ENCODE data around the gene MOV10. TPM values are rescaled to one million over a fixed set of nuclear protein-coding genes. Genes with fewer than 3 reads are reported as not detected.
"Not testable (repeated sequence)": the region's sequence is repeated elsewhere in the genome, so short reads cannot be mapped to it uniquely, and the experiment has no call there.

MOV10 gene
- total and polyA plus RNA-seq, 5 donors from 2014 or later, result 26.1 to 94.2 (median 29.8) TPM

- Mint-ChIP-seq H3K4me3 (peak overlapping the region in 3 of 4 donors; percentile 34 to 56 (median 38)), H3K9me3 (no peaks in the 10 kb centered on the region), H3K27ac (no peak overlapping the region), H3K36me3 (peaks cover 24% of the 10 kb centered on the region), H3K27me3 (no peaks in the 10 kb centered on the region), H3K4me1 (peaks cover 60 to 89% (median 79%) of the 10 kb centered on the region in 4 donors)
- no peaks in the 10 kb centered on the region for H3K9me3 ChIP-seq (ENCODE audit: control insufficient read depth in 2 of 2, low read length in 2 of 2)
- peaks cover 12% of the 10 kb centered on the region for H3K36me3 ChIP-seq (ENCODE audit: control insufficient read depth, insufficient read depth, low read length)
- DNase-seq, result no peak
- H3K27me3 ChIP-seq (ENCODE audit: control insufficient read depth, insufficient read depth, low read length), result no peaks in the 10 kb centered on the region
- H3K4me1 ChIP-seq (ENCODE audit: control insufficient read depth, insufficient read depth, low read length, poor library complexity, severe bottlenecking), result peaks cover 67% of the 10 kb centered on the region
- peak overlapping the region; percentile 63 for H3K27ac ChIP-seq (ENCODE audit: insufficient read depth, low read length, poor library complexity, severe bottlenecking)
- H3K4me3 ChIP-seq (ENCODE audit: low read depth, low read length), result peak overlapping the region; percentile 72
- ATAC-seq (ENCODE audit: low read depth in 2 of 2), result no peak
These were observed 40.1 kb upstream of the MOV10 start for GRCh38 chr1:112634367-112634766.

DNA sequence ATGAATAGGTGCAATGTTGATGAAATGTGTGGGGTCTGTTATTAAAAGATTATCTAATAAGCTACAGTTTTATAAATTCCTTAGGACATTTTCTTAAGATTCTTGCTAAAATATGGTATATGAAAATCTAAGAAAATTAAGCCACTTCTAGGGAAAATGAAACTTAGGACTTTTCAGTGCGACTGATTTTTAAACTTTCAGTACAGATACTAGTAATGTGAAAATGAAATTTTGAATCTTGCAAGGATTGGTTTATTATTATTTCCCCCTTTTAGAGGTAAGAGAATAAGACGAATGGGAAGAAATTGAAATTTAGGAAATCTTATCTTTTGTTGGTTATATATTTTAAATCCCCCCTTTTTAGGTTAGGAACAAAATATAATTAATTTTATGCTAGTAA, 38.4 kb upstream of the MOV10 start:
- H3K27me3 Mint-ChIP-seq, result no peaks in the 10 kb centered on the region
- peaks cover 51 to 79% (median 68%) of the 10 kb centered on the region in 4 donors for H3K4me1 Mint-ChIP-seq
- no peaks in the 10 kb centered on the region for H3K9me3 Mint-ChIP-seq
- Histone ChIP-seq H3K4me1 (ENCODE audit: control insufficient read depth, insufficient read depth, low read length, poor library complexity, severe bottlenecking) (peaks cover 58% of the 10 kb centered on the region), H3K9me3 (ENCODE audit: control insufficient read depth in 2 of 2, low read length in 2 of 2) (no peaks in the 10 kb centered on the region), H3K27me3 (ENCODE audit: control insufficient read depth, insufficient read depth, low read length) (no peaks in the 10 kb centered on the region), H3K36me3 (ENCODE audit: control insufficient read depth, insufficient read depth, low read length) (peaks cover 4% of the 10 kb centered on the region), H3K4me3 (ENCODE audit: low read depth, low read length) (peak overlapping the region; percentile 58), H3K27ac (ENCODE audit: insufficient read depth, low read length, poor library complexity, severe bottlenecking) (peak overlapping the region; percentile 77)
- H3K36me3 Mint-ChIP-seq, result peaks cover 21% of the 10 kb centered on the region
- H3K27ac Mint-ChIP-seq, result peak overlapping the region; percentile 9 to 86 (median 85)
- DNase-seq (no peak), ATAC-seq (ENCODE audit: low read depth in 2 of 2) (no peak)
- peak overlapping the region in 3 of 4 donors; percentile 61 to 77 (median 71) for H3K4me3 Mint-ChIP-seq

- Mint-ChIP-seq H3K36me3 (peaks cover 21% of the 10 kb centered on the region), H3K27ac (peak overlapping the region; percentile 59 to 85 (median 82)), H3K4me1 (peaks cover 44 to 76% (median 61%) of the 10 kb centered on the region in 4 donors), H3K27me3 (no peaks in the 10 kb centered on the region), H3K4me3 (peak overlapping the region; percentile 27 to 57 (median 54)), H3K9me3 (no peaks in the 10 kb centered on the region)
- peak; percentile 14 to 36 for ATAC-seq (ENCODE audit: low read depth in 2 of 2)
- DNase-seq, result peak in 1 of 3 donors; percentile 23
- peaks cover 7% of the 10 kb centered on the region for H3K36me3 ChIP-seq (ENCODE audit: control insufficient read depth, insufficient read depth, low read length)
- peak overlapping the region; percentile 58 for H3K4me3 ChIP-seq (ENCODE audit: low read depth, low read length)
- no peaks in the 10 kb centered on the region for H3K9me3 ChIP-seq (ENCODE audit: control insufficient read depth in 2 of 2, low read length in 2 of 2)
- H3K27me3 ChIP-seq (ENCODE audit: control insufficient read depth, insufficient read depth, low read length), result no peaks in the 10 kb centered on the region
- H3K4me1 ChIP-seq (ENCODE audit: control insufficient read depth, insufficient read depth, low read length, poor library complexity, severe bottlenecking), result peaks cover 51% of the 10 kb centered on the region
- peak overlapping the region; percentile 77 for H3K27ac ChIP-seq (ENCODE audit: insufficient read depth, low read length, poor library complexity, severe bottlenecking)
These were observed 37.7 kb upstream of the MOV10 start for GRCh38 chr1:112636597-112637253.

- H3K27ac Mint-ChIP-seq, result peak overlapping the region; percentile 29 to 85 (median 82)
- peaks cover 44% of the 10 kb centered on the region for H3K4me1 ChIP-seq (ENCODE audit: control insufficient read depth, insufficient read depth, low read length, poor library complexity, severe bottlenecking)
- H3K4me1 Mint-ChIP-seq, result peaks cover 43 to 74% (median 58%) of the 10 kb centered on the region in 4 donors
- H3K4me3 ChIP-seq (ENCODE audit: low read depth, low read length), result peak overlapping the region; percentile 58
- H3K27me3 ChIP-seq (ENCODE audit: control insufficient read depth, insufficient read depth, low read length), result no peaks in the 10 kb centered on the region
- no peak for ATAC-seq (ENCODE audit: low read depth in 2 of 2)
- H3K4me3 Mint-ChIP-seq, result peak overlapping the region in 3 of 4 donors; percentile 52 to 57 (median 56)
- no peak for DNase-seq
- no peaks in the 10 kb centered on the region for H3K9me3 ChIP-seq (ENCODE audit: control insufficient read depth in 2 of 2, low read length in 2 of 2)
- H3K36me3 Mint-ChIP-seq, result peaks cover 21% of the 10 kb centered on the region
- H3K9me3 Mint-ChIP-seq, result no peaks in the 10 kb centered on the region
- peaks cover 4% of the 10 kb centered on the region for H3K36me3 ChIP-seq (ENCODE audit: control insufficient read depth, insufficient read depth, low read length)
- no peaks in the 10 kb centered on the region for H3K27me3 Mint-ChIP-seq
- H3K27ac ChIP-seq (ENCODE audit: insufficient read depth, low read length, poor library complexity, severe bottlenecking), result peak overlapping the region; percentile 77
These were observed 37.0 kb upstream of the MOV10 start for GRCh38 chr1:112637254-112638109.

DNA sequence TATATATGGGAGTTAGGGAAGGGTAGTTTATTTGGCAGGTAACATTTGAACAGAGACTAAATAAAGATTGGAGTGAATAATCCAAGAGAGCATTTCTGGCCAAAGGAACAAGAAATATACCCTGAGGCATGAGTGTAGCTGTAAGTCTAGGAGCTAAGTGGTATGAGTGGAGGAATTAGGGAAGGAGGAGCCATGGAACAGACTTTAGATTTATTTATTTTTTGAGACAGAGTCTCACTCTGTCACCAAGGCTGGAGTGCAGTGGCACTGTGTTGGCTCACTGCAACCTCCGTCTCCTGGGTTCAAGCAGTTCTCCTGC, 36.4 kb upstream of the MOV10 start:
- peaks cover 42% of the 10 kb centered on the region for H3K4me1 ChIP-seq (ENCODE audit: control insufficient read depth, insufficient read depth, low read length, poor library complexity, severe bottlenecking)
- peaks cover 19% of the 10 kb centered on the region for H3K36me3 Mint-ChIP-seq
- DNase-seq, result no peak
- H3K36me3 ChIP-seq (ENCODE audit: control insufficient read depth, insufficient read depth, low read length), result peaks cover 4% of the 10 kb centered on the region
- H3K27ac ChIP-seq (ENCODE audit: insufficient read depth, low read length, poor library complexity, severe bottlenecking), result no peak overlapping the region
- H3K4me3 Mint-ChIP-seq, result peak overlapping the region in 2 of 4 donors; percentile 5 to 18
- H3K4me3 ChIP-seq (ENCODE audit: low read depth, low read length), result no peak overlapping the region
- H3K9me3 ChIP-seq (ENCODE audit: control insufficient read depth in 2 of 2, low read length in 2 of 2), result no peaks in the 10 kb centered on the region
- H3K27ac Mint-ChIP-seq, result peak overlapping the region; percentile 29 to 41 (median 35)
- peaks cover 45 to 76% (median 56%) of the 10 kb centered on the region in 4 donors for H3K4me1 Mint-ChIP-seq
- no peaks in the 10 kb centered on the region for H3K27me3 ChIP-seq (ENCODE audit: control insufficient read depth, insufficient read depth, low read length)
- no peak for ATAC-seq (ENCODE audit: low read depth in 2 of 2)
- H3K9me3 Mint-ChIP-seq, result no peaks in the 10 kb centered on the region
- H3K27me3 Mint-ChIP-seq, result no peaks in the 10 kb centered on the region

DNA sequence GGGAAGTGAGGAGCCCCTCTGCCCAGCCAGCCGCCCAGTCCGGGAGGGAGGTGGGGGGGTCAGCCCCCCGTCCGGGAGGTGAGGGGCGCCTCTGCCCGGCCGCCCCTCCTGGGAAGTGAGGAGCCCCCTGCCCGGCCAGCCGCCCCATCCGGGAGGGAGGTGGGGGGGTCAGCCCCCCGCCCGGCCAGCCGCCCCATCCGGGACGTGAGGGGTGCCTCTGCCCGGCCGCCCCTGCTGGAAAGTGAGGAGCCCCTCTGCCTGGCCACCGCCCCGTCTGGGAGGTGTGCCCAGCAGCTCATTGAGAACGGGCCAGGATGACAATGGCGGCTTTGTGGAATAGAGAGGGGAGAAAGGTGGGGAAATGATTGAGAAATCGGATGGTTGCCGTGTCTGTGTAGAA, 34.0 kb upstream of the MOV10 start:
- Mint-ChIP-seq H3K4me1 (peaks cover 30 to 71% (median 48%) of the 10 kb centered on the region in 4 donors), H3K36me3 (peaks cover 20% of the 10 kb centered on the region)
- H3K9me3 Mint-ChIP-seq; H3K27ac Mint-ChIP-seq; H3K27ac ChIP-seq (ENCODE audit: insufficient read depth, low read length, poor library complexity, severe bottlenecking); H3K27me3 Mint-ChIP-seq; H3K27me3 ChIP-seq (ENCODE audit: control insufficient read depth, insufficient read depth, low read length); DNase-seq; H3K4me3 Mint-ChIP-seq; H3K9me3 ChIP-seq (ENCODE audit: control insufficient read depth in 2 of 2, low read length in 2 of 2); ATAC-seq (ENCODE audit: low read depth in 2 of 2); H3K4me3 ChIP-seq (ENCODE audit: low read depth, low read length): not testable (repeated sequence)
- Histone ChIP-seq H3K4me1 (ENCODE audit: control insufficient read depth, insufficient read depth, low read length, poor library complexity, severe bottlenecking) (peaks cover 41% of the 10 kb centered on the region), H3K36me3 (ENCODE audit: control insufficient read depth, insufficient read depth, low read length) (peaks cover 14% of the 10 kb centered on the region)

- peak overlapping the region in 2 of 3 donors; percentile 2 to 49 for H3K27ac Mint-ChIP-seq
- no peaks in the 10 kb centered on the region for H3K9me3 Mint-ChIP-seq
- no peaks in the 10 kb centered on the region for H3K9me3 ChIP-seq (ENCODE audit: control insufficient read depth in 2 of 2, low read length in 2 of 2)
- no peak overlapping the region for H3K27ac ChIP-seq (ENCODE audit: insufficient read depth, low read length, poor library complexity, severe bottlenecking)
- no peak overlapping the region for H3K4me3 Mint-ChIP-seq
- H3K4me1 Mint-ChIP-seq, result peaks cover 28 to 63% (median 48%) of the 10 kb centered on the region in 4 donors
- H3K27me3 Mint-ChIP-seq, result no peaks in the 10 kb centered on the region
- no peaks in the 10 kb centered on the region for H3K27me3 ChIP-seq (ENCODE audit: control insufficient read depth, insufficient read depth, low read length)
- DNase-seq, result no peak
- peaks cover 25% of the 10 kb centered on the region for H3K36me3 Mint-ChIP-seq
- peaks cover 23% of the 10 kb centered on the region for H3K4me1 ChIP-seq (ENCODE audit: control insufficient read depth, insufficient read depth, low read length, poor library complexity, severe bottlenecking)
- H3K36me3 ChIP-seq (ENCODE audit: control insufficient read depth, insufficient read depth, low read length), result peaks cover 32% of the 10 kb centered on the region
- no peak overlapping the region for H3K4me3 ChIP-seq (ENCODE audit: low read depth, low read length)
- no peak for ATAC-seq (ENCODE audit: low read depth in 2 of 2)
These were observed 31.4 kb upstream of the MOV10 start for GRCh38 chr1:112643080-112643479.

Data from CD4-positive, CD25-positive, alpha-beta regulatory T cell (primary cell).